Measurements from ENCODE around the gene CTDP1.

- TF ChIP-seq, protein P1, sequence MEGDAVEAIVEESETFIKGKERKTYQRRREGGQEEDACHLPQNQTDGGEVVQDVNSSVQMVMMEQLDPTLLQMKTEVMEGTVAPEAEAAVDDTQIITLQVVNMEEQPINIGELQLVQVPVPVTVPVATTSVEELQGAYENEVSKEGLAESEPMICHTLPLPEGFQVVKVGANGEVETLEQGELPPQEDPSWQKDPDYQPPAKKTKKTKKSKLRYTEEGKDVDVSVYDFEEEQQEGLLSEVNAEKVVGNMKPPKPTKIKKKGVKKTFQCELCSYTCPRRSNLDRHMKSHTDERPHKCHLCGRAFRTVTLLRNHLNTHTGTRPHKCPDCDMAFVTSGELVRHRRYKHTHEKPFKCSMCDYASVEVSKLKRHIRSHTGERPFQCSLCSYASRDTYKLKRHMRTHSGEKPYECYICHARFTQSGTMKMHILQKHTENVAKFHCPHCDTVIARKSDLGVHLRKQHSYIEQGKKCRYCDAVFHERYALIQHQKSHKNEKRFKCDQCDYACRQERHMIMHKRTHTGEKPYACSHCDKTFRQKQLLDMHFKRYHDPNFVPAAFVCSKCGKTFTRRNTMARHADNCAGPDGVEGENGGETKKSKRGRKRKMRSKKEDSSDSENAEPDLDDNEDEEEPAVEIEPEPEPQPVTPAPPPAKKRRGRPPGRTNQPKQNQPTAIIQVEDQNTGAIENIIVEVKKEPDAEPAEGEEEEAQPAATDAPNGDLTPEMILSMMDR (IDR thresholded peaks at IDR 0.05) = no peak
- TF ChIP-seq POLR2A (IDR thresholded peaks at IDR 0.05) = no peak
Measured at GRCh38 chr18:79768745-79769144, 89.1 kb downstream of the CTDP1 start.
